GM21367 (cell line): ENCODE data around the gene CLK2.
"Not testable (repeated sequence)": the region's sequence is repeated elsewhere in the genome, so short reads cannot be mapped to it uniquely, and the experiment has no call there.

Experiments used
- ATAC-seq: cut with Tn5 transposase; IDR thresholded peaks from one replicate; pipeline ENCODE4 v1.9.1; 2021; ENCODE audit not compliant: unreplicated experiment

Gene CLK2

GRCh38 chr1:155268630-155269029 lies 4.7 kb downstream of the CLK2 start:
- no peak for ATAC-seq

GRCh38 chr1:155267373-155267772 lies 5.9 kb downstream of the CLK2 start:
- no peak for ATAC-seq

DNA sequence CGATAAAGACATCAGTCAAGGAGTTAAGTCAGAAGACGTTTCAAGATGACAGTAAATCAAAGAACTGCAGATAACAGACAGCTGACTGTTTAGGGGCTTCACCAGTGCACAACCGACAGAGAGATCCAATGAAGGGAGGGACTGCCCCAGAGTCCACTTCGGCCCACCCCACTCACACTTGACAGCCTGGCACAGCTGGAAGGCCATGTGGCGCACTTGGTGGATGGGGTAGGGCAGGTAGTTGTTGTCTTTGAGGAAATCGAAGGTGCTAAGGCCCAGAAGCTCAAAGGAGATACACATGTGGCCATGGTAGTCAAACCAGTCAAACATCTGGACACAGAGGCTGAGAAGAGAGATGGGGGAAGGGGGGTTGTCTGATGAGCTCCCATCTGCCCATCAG lies 6.8 kb downstream of the CLK2 start:
- no peak for ATAC-seq

DNA sequence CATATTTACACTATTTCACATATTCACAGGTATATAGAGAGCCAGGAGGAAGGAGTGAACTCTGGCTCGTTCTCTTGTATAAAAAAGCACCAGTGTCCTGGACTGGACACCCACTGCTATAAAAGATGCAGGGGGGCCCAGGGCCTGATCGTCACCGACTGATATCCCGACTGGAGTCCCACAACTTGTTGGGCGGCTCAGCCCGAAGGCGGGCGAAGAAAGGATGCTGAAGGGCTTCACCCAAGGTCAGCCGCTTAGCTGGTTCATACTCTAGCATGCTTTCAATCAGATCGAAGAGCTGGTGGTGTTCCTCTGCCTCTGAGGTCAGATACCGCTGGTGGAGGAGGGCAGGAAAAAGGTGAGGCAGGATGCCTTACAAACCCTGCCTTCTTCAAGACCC lies 10.2 kb downstream of the CLK2 start:
- ATAC-seq: no peak

DNA sequence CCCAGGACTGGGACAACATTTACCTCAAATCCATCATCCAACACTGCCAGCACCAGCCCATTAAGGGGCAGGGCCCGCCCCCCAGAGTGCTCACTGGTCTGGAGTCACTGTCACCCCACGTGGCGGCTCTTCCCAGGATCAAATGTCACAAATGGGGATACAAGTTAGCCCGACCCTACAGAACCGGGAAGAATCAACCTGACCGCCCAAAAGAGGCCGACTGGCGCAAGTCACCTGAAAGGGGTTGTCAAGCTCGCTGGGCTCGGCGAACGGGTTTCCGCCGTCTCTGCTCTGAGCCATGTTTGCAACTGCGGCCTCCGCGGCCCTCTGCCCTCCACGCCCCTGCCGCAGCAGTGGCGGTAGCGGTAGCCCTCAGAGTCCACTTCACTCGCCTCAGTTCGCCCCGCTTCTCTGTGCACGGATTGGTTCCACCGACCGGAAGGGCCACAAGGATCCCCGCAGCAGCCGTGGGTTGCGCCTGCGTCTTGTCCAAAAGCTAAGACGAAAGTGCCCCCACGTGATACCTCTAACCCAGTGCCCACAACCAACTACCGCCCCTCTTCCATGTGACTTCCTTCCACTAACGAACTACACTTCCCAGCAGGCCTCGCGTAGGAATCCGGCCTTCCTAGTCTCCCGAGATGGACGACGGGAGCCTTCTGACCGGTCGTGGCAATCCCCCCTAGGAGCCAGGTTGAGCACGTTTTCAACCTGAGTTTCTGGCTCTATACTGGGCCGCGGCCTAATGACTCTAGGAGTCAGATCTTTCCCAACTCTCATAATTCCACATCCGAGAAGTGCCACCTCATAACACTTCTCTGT lies 11.2 kb downstream of the CLK2 start, which contains the start of gene SCAMP3:
Gene SCAMP3, minus strand, starts transcription at position 509 of the 822 bp plus-strand sequence. Its CDS starts 209 bp downstream, at position 300.
- peak; percentile 81 for ATAC-seq

GRCh38 chr1:155261493-155261851 lies 11.8 kb downstream of the CLK2 start:
- ATAC-seq: no peak

- ATAC-seq: no peak
These were observed 13.0 kb downstream of the CLK2 start for GRCh38 chr1:155260276-155260675.

DNA sequence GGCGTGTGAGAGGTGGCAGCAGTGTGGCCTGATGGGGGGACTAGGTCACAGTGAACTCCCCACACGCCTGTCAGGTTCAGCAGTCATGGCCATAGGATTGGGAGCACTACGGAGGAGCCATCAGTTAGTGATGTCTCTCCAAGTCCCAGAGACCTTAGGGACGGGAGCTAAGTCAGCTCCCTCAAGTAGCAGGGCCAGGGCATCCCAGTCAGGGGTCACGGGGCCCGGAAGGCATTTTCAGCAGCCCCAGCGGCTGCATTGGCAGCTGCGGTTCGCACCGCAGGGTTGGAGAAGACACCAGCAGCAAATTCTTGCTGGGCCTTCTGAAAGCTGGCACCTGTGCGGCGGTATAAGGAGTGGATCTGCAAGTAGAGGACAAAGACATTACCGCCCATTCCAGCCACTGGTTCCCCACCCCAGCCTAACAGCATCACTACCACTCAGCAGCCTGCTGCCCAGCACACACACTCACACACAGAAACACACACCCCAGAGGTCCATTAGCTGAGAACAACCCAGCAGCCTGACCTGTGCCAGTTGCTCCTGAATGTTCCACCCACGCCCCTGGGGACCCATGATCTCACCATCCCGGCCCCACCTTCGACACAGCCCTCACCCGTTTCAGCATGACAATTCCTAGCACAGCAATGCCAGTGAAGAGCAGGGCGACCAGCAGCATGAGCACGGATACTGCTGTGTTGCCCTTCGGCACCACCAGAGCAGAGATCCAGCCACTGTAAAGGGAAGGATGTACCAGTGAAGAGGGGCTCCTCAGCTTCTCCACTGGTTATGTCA lies 17.0 kb downstream of the CLK2 start:
- ATAC-seq: no peak

GRCh38 chr1:155255243-155256007 lies 17.9 kb downstream of the CLK2 start, which contains the start of gene ENTREP3:
Gene ENTREP3 (minus strand): TSS chr1:155255483. CDS start chr1:155254877, 606 bp downstream.
- no peak for ATAC-seq

DNA sequence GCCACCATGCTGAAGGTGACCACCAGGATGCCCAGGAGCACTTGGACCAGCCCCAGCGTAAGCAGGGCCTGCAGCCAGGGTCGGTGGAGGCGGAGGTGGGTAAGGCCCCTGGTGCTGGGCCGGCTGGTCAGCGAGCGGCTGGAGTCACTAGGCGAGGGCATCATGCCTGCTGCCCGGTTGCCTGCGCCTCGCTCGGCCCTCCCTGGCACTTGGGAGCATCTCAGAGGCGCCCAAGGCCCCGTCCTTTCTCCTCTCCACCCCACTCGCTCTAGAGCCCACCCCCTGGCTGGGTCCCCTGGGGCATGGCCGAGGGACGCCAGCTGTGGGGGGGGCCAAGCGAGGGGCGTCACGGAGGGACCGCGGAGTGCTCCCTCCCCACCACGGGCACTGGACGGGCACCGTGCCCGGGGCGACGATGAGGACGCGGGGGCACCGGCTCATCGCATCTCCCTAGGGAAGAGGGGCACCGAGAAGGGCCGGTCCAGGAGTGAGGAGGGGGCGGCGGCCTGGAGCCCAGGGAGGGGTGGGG lies 18.5 kb downstream of the CLK2 start:
- no peak for ATAC-seq

DNA sequence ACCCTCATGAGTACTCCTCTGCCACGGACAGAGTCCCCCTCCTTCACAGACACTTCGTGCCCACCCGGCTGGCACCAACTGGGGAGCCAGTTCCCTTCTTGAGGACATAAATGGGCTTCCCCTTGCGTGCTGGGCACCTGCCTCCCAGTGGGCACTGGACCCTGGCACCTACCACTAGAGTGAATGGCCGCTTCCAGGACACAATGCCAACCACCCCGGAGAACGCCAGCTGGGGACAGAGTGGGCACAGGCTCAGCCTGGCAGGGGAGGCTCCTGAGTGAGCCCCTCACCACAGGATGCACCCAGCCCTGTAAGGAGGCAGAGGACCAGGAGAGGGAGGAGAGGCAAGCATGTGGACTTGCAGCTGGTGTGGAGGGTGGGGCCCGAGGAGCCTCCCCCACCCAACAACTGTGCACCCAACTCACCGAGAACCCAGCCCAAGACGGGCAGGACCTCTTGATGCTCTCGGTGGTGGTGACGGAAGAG lies 19.0 kb downstream of the CLK2 start:
- no peak for ATAC-seq

DNA sequence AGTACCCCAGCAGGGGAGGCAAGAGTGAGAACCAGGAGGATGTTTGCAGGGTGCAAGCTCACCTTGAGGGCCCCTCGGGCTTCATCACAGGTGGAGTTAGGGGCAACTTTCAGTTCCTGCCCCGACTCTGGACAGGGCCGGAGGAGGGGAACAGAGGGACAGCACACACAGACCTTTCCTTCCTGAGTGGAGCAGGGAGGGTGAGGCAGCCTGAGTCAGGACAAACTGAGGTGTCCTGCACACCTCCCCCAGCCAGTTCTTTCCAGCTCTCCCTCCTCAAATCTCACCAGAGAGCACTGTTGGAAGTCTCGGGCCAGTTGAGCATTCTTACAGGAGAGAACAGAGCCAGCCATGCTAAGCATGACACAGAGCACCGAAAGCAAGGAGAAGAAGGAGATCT lies 19.5 kb downstream of the CLK2 start:
- ATAC-seq: no peak

GRCh38 chr1:155253208-155253607 lies 20.1 kb downstream of the CLK2 start:
- ATAC-seq: no peak

- ATAC-seq: no peak
These were observed 21.7 kb downstream of the CLK2 start for GRCh38 chr1:155251566-155251965.

- ATAC-seq: peak; percentile 69
These were observed 22.5 kb downstream of the CLK2 start for GRCh38 chr1:155250633-155251449.

DNA sequence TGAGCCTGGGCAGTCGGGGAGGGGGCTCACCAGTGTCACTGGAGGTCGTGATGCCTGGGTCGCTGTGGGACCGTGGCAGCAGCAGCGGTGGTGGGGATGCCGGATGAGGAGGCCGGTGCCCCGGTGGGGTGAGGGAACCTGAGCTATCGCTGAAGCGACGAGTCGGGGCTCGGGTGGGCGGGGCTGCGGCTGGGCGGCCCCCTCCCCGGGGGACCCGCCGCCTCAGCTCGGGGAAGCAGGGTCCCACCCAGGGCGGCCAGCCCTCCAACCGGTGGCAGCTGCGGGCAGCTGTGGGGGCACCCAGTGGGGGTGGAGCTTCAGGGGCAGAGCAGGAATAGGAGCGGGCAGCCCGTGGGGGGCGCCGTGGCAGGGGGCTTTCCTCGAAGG lies 23.1 kb downstream of the CLK2 start:
- ATAC-seq: no peak

DNA sequence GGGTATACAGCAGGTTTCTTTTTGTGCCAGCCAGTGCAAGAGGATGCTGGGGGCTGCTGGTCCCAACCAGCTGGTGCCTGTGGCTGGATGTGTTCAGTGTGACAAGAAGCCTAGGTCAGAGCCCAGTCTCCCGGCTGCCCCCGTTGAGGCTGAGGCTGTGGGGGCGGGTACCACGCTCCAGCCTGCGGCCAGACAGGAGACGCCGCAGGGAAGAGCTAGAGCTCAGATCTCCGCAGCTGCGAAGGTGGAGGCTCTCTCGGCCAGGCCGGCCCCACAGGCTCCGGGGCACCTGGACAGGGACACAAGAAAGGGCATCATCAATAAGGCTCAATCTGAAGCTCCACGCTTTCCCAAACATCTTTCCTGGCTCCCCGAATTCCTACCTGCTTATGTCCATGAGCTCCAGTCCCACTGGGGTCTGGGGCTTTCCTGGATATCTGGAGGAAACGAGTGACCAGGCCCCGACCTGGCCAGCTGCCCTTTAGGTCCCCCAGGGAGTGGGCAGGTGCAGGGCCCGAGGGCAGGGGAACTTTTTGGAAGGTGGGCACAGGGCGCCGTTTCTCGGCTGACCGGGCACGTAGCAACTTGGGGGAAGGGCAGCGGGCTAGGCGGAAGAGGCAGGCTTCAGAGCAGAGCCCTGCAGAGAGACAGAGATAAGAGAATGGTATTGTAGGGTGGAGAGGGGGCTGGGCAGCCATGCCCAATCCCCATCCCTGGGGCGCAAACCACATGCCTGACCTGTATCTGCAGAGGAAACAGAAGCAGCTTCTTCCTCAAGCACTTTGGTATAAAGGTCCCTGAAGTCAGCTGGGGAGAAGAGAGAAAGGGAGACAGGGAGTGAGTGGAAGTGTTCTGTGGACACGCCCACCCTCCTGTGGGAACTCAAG lies 25.4 kb downstream of the CLK2 start:
- no peak for ATAC-seq

GRCh38 chr1:155246796-155247195 lies 26.5 kb downstream of the CLK2 start:
- not testable (repeated sequence) for ATAC-seq

DNA sequence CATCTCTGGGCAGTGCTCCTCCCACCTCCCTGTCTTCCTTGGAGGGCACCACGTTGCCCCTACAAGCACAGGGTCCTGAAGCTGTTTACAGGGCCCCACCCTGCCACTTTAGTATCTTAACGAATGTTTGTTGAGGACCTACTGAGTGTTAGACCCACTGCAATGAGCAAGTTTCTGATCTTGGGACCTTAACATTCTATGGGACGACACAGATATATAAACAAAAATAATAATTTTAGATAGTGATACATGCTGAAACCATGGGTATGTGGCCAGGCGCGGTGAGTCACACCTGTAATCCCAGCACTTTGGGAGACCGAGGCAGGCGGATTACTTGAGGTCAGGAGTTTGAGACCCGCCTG lies 28.2 kb downstream of the CLK2 start:
- ATAC-seq: no peak
